GM21423 (cell line): ENCODE measurements around the gene PEX5.
A peak's percentile ranks its signal among the peaks of the same experiment; 100 is the strongest.
"Not testable (repeated sequence)": the region's sequence is repeated elsewhere in the genome, so short reads cannot be mapped to it uniquely, and the experiment has no call there.

ENCODE experiments used
- ATAC-seq: cut with Tn5 transposase; IDR thresholded peaks from one replicate; pipeline ENCODE4 v1.9.1; 2021; ENCODE audit warnings: mild to moderate bottlenecking, moderate library complexity; ENCODE audit not compliant: unreplicated experiment

The PEX5 gene

DNA sequence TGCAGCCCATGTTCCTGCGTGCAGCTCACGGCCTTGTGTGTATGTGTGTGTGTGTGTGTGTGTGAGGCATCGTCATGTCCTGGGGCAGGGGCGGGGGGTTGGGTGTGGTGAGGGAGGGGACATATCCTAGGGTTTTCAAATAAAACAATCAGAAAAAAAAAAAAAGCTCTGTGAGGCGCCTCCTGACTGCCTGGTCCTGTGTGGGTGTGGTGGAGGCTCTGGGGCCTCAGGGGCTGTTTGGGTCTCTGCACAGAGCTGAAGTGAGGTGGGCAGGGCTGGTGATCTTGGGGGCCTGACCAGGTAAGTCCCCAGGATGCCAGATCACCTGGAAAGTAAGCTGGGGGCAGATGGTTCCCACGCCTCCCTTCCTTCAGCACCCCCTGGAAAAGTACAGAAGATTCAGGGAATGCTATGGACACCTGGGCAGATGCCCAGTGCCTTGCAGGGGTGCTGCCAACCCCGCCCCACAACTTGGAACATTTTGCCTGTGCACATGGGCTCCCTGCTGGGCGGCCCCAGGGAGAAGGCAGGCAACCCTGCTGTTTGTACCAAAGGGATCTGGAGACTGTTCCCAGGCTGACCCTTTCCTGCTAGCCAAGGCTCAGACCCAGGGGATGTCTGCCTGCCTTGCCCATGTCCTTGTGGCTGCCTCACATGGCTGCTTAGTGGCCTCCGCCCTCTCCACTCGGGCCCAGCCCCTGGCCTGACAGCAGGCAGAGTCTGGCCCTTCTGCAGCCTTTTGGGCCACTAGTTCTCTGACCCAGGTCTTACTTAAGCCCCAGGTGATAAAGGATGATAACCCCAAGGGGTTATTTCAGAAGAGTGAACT lies 30.5 kb upstream of the PEX5 start:
- no peak for ATAC-seq

DNA sequence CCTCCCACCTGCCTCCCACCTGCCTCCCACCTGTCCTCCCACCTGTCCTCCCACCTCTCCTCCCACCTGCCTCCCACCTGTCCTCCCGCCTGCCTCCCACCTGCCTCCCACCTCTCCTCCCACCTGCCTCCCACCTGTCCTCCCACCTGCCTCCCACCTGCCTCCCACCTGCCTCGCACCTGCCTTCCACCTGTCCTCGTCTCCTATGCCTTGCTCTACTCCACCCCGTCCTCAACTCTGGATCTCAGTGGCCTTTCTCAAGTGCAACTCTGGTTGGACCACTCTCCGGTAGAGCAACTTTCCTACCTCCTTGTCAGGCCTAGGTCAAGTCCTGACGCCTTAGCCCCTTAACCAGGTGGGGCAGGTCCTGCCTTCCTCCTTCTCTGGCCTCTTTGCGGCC lies 29.3 kb upstream of the PEX5 start:
- no peak for ATAC-seq

DNA sequence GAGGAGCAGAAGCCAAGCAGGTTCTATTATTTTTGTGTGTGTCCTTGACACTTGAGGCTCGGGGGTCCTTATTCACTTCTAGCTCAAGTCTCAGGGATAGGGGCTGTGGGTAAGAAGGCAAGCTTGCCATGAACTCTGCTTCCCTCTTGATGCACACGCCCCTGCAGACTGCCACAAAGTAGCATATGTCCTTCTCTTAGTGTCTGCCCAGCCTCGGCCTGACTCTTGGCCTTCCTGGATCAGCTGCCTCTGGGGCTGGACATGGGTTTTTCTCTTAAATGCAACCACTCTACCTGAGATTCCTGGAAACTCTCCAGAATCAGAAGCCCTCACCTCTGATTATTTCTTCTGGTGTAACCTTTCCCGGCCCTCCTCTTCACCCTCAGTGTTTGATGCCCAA lies 28.2 kb upstream of the PEX5 start:
- ATAC-seq, result no peak

DNA sequence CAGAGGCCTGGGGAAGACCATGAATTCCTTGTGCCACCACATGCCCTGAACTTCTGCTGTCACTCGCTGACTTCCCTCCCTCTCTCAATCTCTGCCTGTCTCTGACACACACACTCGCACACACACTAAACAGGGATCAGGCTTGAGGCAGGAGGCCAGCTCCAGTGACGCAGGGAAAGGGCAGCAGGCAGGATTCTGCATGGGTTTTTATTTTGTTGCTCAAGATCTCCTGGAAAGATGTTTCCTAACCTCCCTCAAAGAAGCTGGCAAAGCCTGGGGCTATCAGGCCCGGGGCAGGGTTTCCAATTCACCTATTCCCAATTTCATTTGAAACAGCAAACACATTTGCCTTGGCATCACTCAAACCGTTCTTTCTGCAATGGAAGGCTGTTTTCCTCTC lies 27.7 kb upstream of the PEX5 start:
- ATAC-seq, result no peak

DNA sequence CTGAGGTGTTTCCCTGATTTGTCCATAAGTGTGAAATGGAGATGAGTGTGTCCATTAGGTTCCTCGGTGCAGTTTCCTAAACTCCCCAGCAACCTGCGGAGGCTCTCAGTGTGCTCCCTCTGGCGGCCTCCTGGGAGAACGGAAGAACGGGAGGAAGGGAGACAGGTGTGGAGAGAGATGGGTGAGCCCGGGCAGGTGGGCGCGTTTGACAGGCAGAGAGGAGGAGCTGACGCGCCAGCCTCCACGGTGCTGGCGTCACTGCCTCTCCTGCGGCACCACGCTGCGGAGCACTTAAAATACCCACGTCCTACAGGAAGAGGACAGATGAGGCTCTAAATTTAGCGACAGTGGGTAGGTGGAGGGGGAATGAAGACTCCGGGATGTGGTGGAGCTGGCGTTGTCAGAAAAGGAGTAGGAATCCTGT lies 26.8 kb upstream of the PEX5 start:
- ATAC-seq, result no peak

DNA sequence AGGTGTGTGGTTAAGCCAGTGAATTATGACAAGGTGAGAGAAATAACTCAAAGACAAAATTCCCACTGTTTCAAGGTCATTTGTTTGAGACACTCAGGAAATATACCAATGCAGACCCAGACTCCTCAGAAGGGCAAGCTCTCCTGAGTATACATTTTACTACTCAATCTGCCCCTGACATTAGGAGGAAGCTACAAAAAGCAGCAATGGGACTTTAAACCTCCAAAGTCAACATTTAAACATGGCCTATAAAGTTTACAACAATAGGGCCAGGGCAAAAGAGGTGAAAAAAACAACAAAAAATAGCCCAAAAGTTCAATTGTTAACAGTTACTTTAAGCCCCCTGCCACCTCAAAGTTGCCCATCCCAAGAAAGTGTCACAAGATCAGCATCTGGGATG lies 19.5 kb upstream of the PEX5 start:
- no peak for ATAC-seq

DNA sequence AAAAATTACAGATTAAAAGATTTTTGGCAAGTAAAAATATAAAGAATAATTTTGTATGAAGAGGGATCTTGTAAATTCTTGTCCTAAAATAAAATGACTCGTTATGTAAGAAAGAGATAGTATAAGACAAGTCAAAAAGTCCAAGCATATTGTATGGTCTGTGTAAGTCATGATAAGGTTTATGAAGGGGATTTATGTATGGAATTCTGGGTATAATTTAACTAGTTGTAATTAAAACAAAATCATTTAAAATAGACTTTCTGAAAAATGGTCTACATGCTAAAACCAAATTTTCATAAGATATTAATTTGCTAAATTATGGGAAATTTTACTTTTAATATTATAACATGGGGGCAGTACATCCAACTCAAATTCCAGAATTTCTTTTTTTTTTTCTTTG lies 17.6 kb upstream of the PEX5 start:
- no peak for ATAC-seq

DNA sequence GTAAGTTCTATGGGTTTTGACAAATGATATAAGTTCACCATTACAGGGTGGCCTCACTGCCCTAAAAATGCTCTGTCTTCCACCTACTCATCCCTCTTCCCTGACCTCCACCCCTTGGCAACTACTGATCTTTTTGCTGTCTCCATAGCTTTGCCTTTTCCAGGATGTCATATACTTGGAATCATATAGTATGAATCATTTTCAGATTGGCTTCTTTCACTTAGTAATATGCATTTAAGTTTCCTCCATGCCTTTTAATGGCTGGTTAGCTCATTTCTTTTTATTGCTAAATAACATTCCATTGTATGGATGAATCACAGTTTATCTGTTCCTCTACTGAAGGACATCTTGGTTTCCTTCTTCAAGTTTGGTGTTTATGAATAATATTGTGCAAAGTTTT lies 14.0 kb upstream of the PEX5 start:
- no peak for ATAC-seq

DNA sequence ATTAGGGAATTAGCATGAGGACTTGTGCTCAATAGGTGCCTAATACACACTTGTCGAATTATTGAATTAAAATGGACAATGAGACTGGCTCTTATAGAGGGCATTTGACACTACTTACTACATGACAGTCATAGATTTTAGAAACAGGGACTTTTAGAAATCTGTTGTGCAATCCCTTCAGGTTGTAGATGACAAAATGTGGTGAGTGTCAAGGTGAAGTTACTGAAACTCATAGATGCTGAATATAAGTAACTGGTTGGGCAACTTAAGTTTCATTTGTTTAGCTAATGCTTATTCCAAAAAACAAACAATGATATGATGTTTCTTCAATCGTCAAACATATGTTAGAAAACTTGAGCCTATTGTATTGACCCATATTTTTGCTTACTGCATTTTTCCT lies 12.9 kb upstream of the PEX5 start:
- no peak for ATAC-seq

DNA sequence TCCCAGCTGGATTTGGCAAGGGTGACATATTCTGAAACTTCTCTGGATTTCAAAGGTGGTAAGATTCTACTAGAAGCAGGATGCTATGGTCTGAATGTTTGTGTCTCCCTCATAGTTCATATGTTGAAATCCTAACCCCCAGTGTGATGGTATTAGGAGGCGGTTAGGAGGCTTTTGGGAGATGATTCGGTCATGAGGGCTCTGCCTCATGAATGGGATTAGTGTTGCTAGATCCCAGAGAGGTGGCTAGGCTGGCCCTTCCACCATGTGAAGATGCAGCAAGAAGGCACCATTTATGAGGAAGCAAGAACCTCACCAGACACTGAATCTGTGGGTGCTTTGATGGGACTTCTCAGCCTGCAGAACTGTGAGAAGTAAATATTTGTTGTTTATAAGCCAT lies 11.0 kb upstream of the PEX5 start:
- no peak for ATAC-seq

DNA sequence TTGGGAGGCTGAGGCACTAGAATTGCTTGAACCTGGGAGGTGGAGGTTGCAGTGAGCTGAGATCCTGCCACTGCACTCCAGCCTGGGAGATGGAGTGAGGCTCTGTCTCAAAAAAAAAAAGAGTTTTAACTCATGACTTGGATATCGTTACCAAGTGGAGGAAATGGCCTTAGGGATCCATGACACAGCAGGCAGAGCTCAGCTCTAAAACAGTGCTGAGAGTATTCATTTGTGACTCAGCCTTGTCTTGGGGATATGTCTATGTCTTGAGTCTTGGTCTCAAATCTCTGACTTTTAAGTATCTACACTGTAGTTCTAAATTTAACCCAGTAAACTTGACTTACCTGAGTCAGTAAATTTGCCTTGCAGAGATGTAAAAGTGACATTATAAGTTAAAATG lies 8.8 kb upstream of the PEX5 start:
- no peak for ATAC-seq

DNA sequence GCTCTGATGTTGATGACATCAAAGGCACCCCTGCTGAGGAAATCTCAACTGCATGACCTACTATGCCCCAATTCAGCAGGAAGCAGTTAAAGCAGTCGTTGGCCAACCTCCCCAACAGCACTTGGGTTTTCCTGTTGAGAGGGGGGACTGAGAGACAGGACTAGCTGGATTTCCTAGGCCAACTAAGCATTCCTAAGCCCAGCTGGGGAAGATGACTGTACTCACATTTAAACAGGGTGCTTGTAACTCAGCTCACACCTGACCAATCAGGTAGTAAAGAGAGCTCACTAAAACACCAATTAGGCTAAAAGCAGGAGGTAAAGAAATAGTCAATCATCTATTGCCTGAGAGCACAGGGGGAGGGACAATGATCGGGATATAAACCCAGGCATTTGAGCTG lies 3.4 kb upstream of the PEX5 start:
- not testable (repeated sequence) for ATAC-seq

DNA sequence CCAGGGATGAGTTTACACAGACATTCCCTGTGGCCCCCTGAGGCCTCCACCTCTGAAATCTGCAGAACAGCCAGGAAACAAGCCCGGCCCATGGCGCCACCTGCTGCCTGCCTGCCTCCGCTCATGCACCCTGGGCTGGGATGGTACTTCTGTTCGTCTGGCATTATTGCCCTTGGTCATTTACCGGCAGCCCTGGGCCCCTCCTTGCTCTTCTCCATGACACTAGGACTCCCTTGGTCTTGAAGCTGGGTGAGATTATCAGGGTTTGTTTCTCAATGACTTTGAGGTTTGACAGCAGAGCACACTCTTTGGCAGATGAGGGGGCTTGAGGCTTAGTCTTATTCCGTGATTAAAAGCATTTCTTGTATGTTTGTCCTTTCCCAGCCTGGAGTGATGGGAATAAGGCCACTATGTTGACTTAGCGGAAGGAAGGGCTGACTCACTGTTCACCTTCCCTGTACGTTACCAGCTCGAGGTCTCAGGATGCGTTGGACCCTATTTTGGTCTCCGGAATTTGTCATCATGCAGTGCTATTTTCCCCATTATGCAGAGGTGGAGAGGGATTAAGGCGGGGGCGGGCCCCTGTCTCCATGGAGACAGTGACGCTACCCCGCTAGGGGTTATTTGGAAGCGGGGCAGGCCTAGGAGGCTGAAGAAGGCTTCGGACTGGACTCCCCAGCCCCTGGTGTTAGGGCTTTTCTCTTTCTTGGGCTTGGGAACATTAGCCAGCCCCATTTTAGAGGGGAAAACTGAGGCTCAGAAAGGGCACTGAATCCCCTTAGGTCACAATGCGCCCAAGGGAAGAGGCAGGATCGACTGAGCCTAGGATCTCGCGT lies 706 bp upstream of the PEX5 start:
- peak; percentile 28 for ATAC-seq

DNA sequence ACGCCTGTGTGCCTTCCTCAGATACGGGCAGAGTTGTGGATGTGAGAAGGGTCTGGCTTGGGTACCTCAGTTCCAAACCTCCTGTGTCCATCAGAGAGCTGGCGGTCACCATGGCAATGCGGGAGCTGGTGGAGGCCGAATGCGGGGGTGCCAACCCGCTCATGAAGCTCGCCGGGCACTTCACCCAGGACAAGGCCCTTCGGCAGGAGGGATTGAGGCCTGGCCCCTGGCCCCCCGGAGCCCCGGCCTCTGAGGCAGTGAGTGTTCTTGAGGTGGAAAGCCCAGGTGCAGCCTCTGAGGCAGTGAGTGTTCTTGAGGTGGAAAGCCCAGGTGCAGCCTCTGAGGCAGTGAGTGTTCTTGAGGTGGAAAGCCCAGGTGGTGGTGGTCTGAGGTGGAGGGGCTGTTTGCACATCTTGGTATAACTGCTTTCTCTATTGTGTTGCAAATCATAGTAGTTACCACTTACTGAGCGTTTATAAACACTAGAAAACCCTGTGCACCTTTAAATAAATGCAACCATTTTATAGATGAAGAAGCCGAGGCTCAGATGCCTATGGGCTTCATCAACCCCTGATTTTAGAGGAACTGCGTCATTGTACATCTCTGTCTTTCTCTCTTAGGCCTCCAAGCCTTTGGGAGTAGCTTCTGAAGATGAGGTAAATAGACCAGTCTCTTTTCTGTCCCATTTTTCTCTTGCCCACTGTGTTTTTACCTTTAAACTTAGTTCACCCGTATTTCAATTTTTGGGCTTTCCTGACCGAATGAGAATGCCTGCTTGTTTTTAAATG lies 976 bp downstream of the PEX5 start:
- no peak for ATAC-seq

DNA sequence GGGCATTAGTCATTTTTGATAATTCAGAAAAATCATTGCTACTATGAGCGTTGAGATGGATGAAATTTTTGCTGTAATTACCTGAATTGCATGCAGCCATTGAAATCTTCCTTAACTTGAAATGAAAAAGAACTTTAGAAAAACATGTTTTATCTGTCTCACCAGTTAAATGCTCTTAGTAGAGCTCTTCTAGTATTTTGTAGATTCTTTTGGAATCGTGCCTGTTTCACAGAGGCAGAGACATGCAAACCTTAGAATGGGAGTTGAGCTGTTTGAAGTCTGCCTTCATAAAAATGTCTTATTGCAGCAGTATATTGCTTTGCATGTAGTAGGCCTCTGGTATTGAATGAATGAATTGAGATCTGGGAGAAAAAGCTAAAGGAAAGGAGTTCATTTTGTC lies 4.2 kb downstream of the PEX5 start:
- no peak for ATAC-seq

DNA sequence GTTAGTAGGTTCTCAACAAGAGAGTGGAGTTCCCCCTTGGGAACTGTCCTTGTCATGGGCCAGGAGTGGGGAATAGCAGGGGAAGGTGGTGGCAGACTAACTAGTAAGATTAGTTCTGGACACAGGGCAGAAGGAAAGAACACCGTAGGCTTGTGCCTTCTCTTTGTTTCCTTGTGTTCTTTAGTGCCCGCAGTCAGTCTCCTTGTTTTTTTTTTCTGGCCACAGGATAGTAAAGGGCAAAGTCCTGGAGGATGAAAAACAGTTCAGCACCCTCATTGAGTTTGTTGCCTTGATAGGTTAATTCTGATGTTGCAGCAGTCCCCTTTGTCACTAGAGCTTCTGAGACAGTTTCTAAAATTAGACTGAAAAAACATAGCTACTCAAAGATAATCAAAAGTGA lies 8.4 kb downstream of the PEX5 start:
- ATAC-seq, result no peak

DNA sequence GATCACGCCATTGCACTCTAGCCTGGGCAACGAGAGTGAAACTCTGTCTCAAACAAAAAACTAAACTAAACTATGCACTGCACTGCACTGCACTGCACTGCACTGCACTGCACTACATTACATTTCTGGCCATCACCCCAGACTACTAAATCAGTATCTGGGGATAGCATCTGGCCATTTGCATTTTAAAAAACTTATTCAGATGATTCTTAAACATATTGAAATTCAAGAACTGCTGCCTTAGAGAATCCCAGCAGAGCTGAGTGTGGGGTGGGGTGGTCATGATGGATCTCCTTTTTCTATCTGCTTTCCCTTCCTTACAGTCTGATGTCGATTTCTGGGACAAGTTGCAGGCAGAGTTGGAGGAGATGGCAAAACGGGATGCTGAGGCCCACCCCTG lies 13.6 kb downstream of the PEX5 start:
- no peak for ATAC-seq

DNA sequence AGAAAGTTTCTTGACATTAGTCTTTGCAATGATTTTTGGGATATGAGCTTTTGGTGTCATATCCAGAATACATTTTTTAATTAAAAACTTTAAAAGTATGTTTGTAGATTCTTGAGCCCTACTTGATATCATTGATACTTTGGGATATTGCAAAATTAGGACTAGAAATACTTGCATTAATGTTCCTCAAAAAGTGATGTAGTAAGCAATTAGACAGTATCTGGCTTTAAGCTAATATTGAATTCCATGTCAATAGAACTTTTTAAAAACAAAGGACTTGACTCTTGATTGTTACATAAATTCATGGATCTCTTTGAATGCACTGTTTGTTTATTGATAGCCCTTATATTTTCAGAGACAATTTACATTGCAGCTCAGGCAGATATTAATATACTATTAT lies 15.6 kb downstream of the PEX5 start:
- no peak for ATAC-seq

DNA sequence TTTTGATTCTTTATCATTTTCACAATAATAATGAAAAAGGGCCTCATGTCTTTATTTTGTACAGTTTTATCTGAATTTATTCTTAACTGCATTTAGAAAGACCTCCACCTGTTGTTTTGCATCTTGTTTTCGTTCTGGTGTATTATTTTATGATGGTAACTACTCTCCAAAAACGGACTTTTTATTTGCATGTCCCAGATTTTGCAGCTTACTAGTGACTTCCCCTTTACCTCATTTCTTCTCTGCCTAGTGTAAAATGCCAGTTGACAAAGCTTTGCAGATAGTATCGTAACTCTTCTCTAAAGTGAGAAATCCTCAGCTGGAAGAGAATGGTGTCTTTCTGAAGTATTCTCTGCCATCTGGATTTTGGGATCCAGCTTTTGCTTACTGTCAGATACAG lies 17.2 kb downstream of the PEX5 start:
- ATAC-seq, result no peak

DNA sequence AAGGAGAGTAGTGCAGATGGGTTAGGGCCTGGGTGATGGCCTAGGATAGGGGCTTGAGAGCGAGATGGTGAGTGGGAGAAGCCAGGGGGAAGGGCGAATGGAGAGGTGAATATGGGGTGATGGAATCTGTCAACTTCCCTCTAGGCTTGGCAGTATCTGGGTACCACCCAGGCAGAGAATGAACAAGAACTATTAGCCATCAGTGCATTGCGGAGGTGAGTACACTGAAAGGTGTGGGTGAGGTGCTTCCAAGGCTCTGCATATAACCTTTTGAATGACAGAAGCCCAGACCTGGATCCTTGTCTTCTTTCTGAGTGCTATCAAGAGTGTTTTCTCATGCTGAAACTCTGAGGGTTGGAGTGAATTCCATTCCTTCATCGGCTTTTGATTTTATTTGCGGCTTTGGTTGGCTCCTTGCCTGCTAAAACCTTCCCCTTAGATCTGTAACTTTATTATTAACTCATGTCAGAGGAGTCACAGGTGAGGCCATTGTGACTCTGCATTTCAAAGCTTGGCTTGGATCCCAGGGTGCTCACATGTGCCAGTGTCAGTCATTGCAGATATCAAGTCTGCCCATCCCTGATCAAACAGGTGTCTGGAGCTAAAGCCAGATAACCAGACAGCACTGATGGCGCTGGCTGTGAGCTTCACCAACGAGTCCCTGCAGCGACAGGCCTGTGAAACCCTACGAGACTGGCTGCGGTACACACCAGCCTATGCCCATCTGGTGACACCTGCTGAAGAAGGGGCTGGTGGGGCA lies 18.6 kb downstream of the PEX5 start:
- ATAC-seq, result no peak

DNA sequence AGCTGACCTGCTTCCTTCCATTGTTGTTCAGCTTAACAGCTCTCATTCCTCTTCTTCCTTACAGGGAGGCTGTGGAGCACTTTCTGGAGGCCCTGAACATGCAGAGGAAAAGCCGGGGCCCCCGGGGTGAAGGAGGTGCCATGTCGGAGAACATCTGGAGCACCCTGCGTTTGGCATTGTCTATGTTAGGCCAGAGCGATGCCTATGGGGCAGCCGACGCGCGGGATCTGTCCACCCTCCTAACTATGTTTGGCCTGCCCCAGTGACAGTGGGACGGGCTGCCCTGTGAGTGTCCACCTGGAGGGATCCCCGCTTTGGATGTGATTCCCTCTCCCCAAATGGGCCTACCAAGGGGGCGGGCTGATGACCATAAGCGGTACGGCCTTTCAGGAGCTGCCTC lies 20.5 kb downstream of the PEX5 start:
- ATAC-seq, result no peak
